Neural cell (in vitro differentiated cells): ENCODE measurements around the gene MTR. TPM values are rescaled to one million over a fixed set of nuclear protein-coding genes. Genes with fewer than 3 reads are reported as not detected.

Experiments
- H2AFZ ChIP-seq: fragments of 200-600, 300-800 bp; sonication (generic), shearing (Covaris generic); 2 replicates; pipeline ENCODE4 v1.6.0; 2014; ENCODE audit warnings: low read depth, mild to moderate bottlenecking, antibody characterized with exemption, low read length, moderate library complexity
- H3F3A ChIP-seq: fragments of 200-600 bp; shearing (Covaris generic); 2 replicates; pipeline ENCODE4 v1.6.1; 2016; ENCODE audit warnings: mild to moderate bottlenecking, moderate library complexity, mixed read lengths, antibody characterized with exemption, low read length; ENCODE audit not compliant: insufficient read depth, poor library complexity, severe bottlenecking
- H3K27ac ChIP-seq: fragments of 200-600, 300-800 bp; sonication (generic), shearing (Covaris generic); 2 replicates; pipeline ENCODE4 v1.5.1; 2014; ENCODE audit warnings: mild to moderate bottlenecking, low read length, moderate library complexity
- H3K27me3 ChIP-seq: fragments of 300-800, 200-600 bp; sonication (generic), shearing (Covaris generic); 2 replicates; pipeline ENCODE4 v1.6.0; 2014; ENCODE audit warnings: mild to moderate bottlenecking, low read depth, low read length, moderate library complexity; ENCODE audit not compliant: insufficient read depth
- H3K36me3 ChIP-seq: fragments of 300-800, 200-600 bp; sonication (generic), shearing (Covaris generic); 2 replicates; pipeline ENCODE4 v1.5.1; 2014; ENCODE audit warnings: mild to moderate bottlenecking, antibody characterized with exemption, low read length, moderate library complexity; ENCODE audit not compliant: insufficient read depth
- H3K4me2 ChIP-seq: fragments of 300-800, 200-600 bp; sonication (generic), shearing (Covaris generic); 2 replicates; pipeline ENCODE4 v1.6.0; 2014; ENCODE audit warnings: mild to moderate bottlenecking, low read length
- H3K4me3 ChIP-seq: fragments of 300-800, 200-600 bp; sonication (generic), shearing (Covaris generic); 2 replicates; pipeline ENCODE4 v1.5.1; 2014; ENCODE audit warnings: mild to moderate bottlenecking, low read length, moderate library complexity
- H3K79me2 ChIP-seq: fragments of 200-600 bp; shearing (Covaris generic); replicated peaks from 2 replicates; pipeline ENCODE4 v1.6.0; 2014; ENCODE audit warnings: mild to moderate bottlenecking, low read length, moderate library complexity; ENCODE audit not compliant: insufficient read depth
- H3K9ac ChIP-seq: fragments of 300-800, 200-600 bp; sonication (generic), shearing (Covaris generic); 2 replicates; pipeline ENCODE4 v1.6.1; 2016; ENCODE audit warnings: mild to moderate bottlenecking, low read length, mixed read lengths
- H3K9me2 ChIP-seq: fragments of 200-600 bp; shearing (Covaris generic); 2 replicates; pipeline ENCODE4 v1.6.1; 2016; ENCODE audit warnings: mild to moderate bottlenecking, low read length, mixed read lengths; ENCODE audit not compliant: insufficient read depth
- H3K9me3 ChIP-seq: fragments of 200-600, 300-800 bp; sonication (generic), shearing (Covaris generic); 2 replicates; pipeline ENCODE4 v1.6.1; 2016; ENCODE audit warnings: mild to moderate bottlenecking, mixed run types, low read length, moderate library complexity, mixed read lengths
- H4K20me1 ChIP-seq: fragments of 200-600 bp; shearing (Covaris generic); 2 replicates; pipeline ENCODE4 v1.6.1; 2016; ENCODE audit warnings: mild to moderate bottlenecking, mixed run types; ENCODE audit not compliant: insufficient read depth
- EP300 ChIP-seq: fragments of 450-650 bp; conservative IDR thresholded peaks from 2 replicates; pipeline ENCODE4 v1.6.1; 2014; ENCODE audit warnings: antibody characterized with exemption, mild to moderate bottlenecking, moderate library complexity; ENCODE audit not compliant: poor library complexity, severe bottlenecking
- EZH2 ChIP-seq: fragments of 200-600, 300-800 bp; shearing (Covaris generic), sonication (generic); IDR thresholded peaks from 2 replicates; pipeline ENCODE4 v1.6.1; 2014; ENCODE audit warnings: antibody characterized with exemption, low read length, borderline replicate concordance, mild to moderate bottlenecking; ENCODE audit not compliant: insufficient read depth, poor library complexity, severe bottlenecking
- MXI1 ChIP-seq: fragments of 450-650 bp; conservative IDR thresholded peaks from 2 replicates; pipeline ENCODE4 v1.6.1; 2014; ENCODE audit warnings: antibody characterized with exemption, mild to moderate bottlenecking; ENCODE audit not compliant: poor library complexity, severe bottlenecking
- POLR2AphosphoS5 ChIP-seq: IDR thresholded peaks from 2 replicates; pipeline ENCODE4 v1.6.1; 2012
- RAD21 ChIP-seq: fragments of 450-650 bp; conservative IDR thresholded peaks from 2 replicates; pipeline ENCODE4 v1.6.1; 2014; ENCODE audit warnings: antibody characterized with exemption, mild to moderate bottlenecking, moderate library complexity
- REST ChIP-seq: IDR thresholded peaks from 2 replicates; pipeline ENCODE4 v1.6.1; 2012; ENCODE audit warnings: borderline replicate concordance
- SMC3 ChIP-seq: fragments of 450-650 bp; conservative IDR thresholded peaks from 2 replicates; pipeline ENCODE4 v1.6.1; 2014; ENCODE audit warnings: antibody characterized with exemption, mild to moderate bottlenecking, moderate library complexity; ENCODE audit not compliant: poor library complexity
- TAF1 ChIP-seq: IDR thresholded peaks from 2 replicates; pipeline ENCODE4 v1.6.1; 2012; ENCODE audit warnings: low read depth
- polyA plus RNA-seq: library from polyadenylated mRNA; depleted of rRNA; stranded (reverse); fragments of >200 nt; gene quantifications from 2 replicates; pipeline ENCODE4 v1.2.3, GENCODE V29; 2014
- TF ChIP-seq, protein P1 (sequence below): fragments of 450-650 bp; IDR thresholded peaks from 2 replicates; pipeline ENCODE4 v1.5.1; 2014; ENCODE audit warnings: antibody characterized with exemption, mild to moderate bottlenecking, moderate library complexity; ENCODE audit not compliant: poor library complexity, severe bottlenecking

Gene MTR
- polyA plus RNA-seq, 1 donor from 2014 or later, result 14.1 TPM

DNA sequence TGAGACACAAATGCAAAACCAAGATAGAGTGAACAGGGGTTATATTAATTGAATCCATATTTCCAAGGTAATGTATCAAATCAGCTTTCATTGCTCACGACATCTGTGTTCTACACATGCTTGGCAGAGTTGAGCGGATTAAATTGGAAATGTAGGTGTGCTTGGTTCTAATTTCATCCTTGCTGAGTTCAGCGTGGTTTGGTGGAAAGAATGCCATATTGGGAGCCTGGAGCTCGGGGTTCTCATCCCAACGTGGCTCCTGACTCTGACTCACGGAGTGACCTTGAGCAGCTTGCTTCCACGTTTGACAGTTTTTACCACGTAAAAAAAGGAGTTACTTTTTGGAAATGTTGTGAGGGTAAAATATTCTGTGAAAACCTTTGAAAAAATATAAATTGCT is 92.0 kb downstream of the MTR start:
- H3K4me3 ChIP-seq, result no peak overlapping the region
- no peak overlapping the region for H3K4me2 ChIP-seq
- H2AFZ ChIP-seq, result no peak overlapping the region
- no peaks in the 10 kb centered on the region for H3K27me3 ChIP-seq
- H3F3A ChIP-seq, result no peaks in the 10 kb centered on the region
- H3K9me3 ChIP-seq, result no peaks in the 10 kb centered on the region
- no peak overlapping the region for H3K27ac ChIP-seq
- no peaks in the 10 kb centered on the region for H3K9me2 ChIP-seq
- TF ChIP-seq TAF1 (no peak), SMC3 (no peak), EP300 (no peak), REST (no peak), RAD21 (no peak), POLR2AphosphoS5 (no peak), EZH2 (no peak), MXI1 (no peak)
- TF ChIP-seq, protein P1, sequence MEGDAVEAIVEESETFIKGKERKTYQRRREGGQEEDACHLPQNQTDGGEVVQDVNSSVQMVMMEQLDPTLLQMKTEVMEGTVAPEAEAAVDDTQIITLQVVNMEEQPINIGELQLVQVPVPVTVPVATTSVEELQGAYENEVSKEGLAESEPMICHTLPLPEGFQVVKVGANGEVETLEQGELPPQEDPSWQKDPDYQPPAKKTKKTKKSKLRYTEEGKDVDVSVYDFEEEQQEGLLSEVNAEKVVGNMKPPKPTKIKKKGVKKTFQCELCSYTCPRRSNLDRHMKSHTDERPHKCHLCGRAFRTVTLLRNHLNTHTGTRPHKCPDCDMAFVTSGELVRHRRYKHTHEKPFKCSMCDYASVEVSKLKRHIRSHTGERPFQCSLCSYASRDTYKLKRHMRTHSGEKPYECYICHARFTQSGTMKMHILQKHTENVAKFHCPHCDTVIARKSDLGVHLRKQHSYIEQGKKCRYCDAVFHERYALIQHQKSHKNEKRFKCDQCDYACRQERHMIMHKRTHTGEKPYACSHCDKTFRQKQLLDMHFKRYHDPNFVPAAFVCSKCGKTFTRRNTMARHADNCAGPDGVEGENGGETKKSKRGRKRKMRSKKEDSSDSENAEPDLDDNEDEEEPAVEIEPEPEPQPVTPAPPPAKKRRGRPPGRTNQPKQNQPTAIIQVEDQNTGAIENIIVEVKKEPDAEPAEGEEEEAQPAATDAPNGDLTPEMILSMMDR, result no peak
- no peaks in the 10 kb centered on the region for H4K20me1 ChIP-seq
- peaks cover 3% of the 10 kb centered on the region for H3K36me3 ChIP-seq
- H3K9ac ChIP-seq, result no peak overlapping the region
- H3K79me2 ChIP-seq, result no peaks in the 10 kb centered on the region

DNA sequence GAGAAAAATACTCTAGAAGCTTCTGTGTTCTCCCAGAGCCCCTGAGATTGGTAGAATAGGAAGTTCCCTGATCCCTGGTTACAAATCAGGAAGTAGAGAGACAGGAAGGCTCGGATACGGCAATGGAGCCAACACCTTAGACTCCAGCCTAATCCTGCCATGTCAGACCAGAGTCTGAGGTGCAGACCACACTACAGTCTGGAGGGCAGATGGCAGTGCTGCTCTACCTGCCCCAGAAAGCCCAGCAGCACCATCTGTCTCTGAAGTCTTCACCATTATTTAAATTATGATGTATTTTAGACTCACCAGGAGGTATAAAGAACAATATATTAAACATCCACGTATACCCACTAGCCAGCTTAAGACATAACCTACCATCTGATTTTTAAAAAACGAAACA is 93.0 kb downstream of the MTR start:
- no peak overlapping the region for H2AFZ ChIP-seq
- no peaks in the 10 kb centered on the region for H4K20me1 ChIP-seq
- peaks cover 3% of the 10 kb centered on the region for H3K36me3 ChIP-seq
- H3K9ac ChIP-seq, result no peak overlapping the region
- H3K27ac ChIP-seq, result no peak overlapping the region
- H3K9me3 ChIP-seq, result no peaks in the 10 kb centered on the region
- no peaks in the 10 kb centered on the region for H3K9me2 ChIP-seq
- no peak overlapping the region for H3K4me3 ChIP-seq
- no peaks in the 10 kb centered on the region for H3K79me2 ChIP-seq
- TF ChIP-seq EP300 (no peak), TAF1 (no peak), EZH2 (no peak), SMC3 (no peak), RAD21 (no peak), REST (no peak), MXI1 (no peak), POLR2AphosphoS5 (no peak)
- TF ChIP-seq, protein P1, result no peak
- H3F3A ChIP-seq, result no peaks in the 10 kb centered on the region
- no peak overlapping the region for H3K4me2 ChIP-seq
- H3K27me3 ChIP-seq, result no peaks in the 10 kb centered on the region
